GM23338 (cell line): ENCODE data around the gene TRAF3IP1. TPM values are rescaled to one million over a fixed set of nuclear protein-coding genes. Genes with fewer than 3 reads are reported as not detected.

Source experiments
- ATAC-seq: fragments of 200-7000 bp; cut with Tn5 transposase; 3 replicates; pipeline ENCODE4 v1.9.1; 2020
- DNase-seq: peaks from one replicate; pipeline ENCODE4 v3.0.0-alpha.2; 2015; ENCODE audit warnings: low spot score
- H2AFZ ChIP-seq: fragments of 200-600 bp; sonication (generic); 2 replicates; pipeline ENCODE4 v1.8.0; 2016; ENCODE audit warnings: antibody characterized with exemption, mild to moderate bottlenecking, moderate library complexity
- H3F3A ChIP-seq: fragments of 200-600 bp; sonication (generic); replicated peaks from 2 replicates; pipeline ENCODE4 v1.8.0; 2017; ENCODE audit warnings: antibody characterized with exemption, mixed run types, low read depth
- H3K27ac ChIP-seq: fragments of 200-600 bp; sonication (generic); 2 replicates; pipeline ENCODE4 v1.6.1; 2016; ENCODE audit warnings: low read depth
- H3K27me3 ChIP-seq: fragments of 200-600 bp; sonication (generic); 2 replicates; pipeline ENCODE4 v1.8.0; 2016; ENCODE audit warnings: mild to moderate bottlenecking, mixed run types, moderate library complexity; ENCODE audit not compliant: insufficient read depth
- H3K36me3 ChIP-seq: fragments of 200-600 bp; sonication (generic); 2 replicates; pipeline ENCODE4 v1.8.0; 2016; ENCODE audit warnings: mild to moderate bottlenecking; ENCODE audit not compliant: insufficient read depth
- H3K4me1 ChIP-seq: fragments of 200-600 bp; sonication (generic); 2 replicates; pipeline ENCODE4 v1.8.0; 2016; ENCODE audit warnings: mild to moderate bottlenecking, moderate library complexity; ENCODE audit not compliant: insufficient read depth
- H3K4me2 ChIP-seq: fragments of 200-600 bp; sonication (generic); 2 replicates; pipeline ENCODE4 v1.7.1; 2017; ENCODE audit warnings: mixed run types
- H3K4me3 ChIP-seq: fragments of 200-600 bp; sonication (generic); 2 replicates; pipeline ENCODE4 v1.6.1; 2016; ENCODE audit warnings: mixed run types
- H3K79me2 ChIP-seq: fragments of 200-600 bp; sonication (generic); replicated peaks from 2 replicates; pipeline ENCODE4 v1.8.0; 2017; ENCODE audit warnings: mild to moderate bottlenecking; ENCODE audit not compliant: insufficient read depth
- H3K9me2 ChIP-seq: fragments of 200-600 bp; sonication (generic); 2 replicates; pipeline ENCODE4 v1.8.0; 2017; ENCODE audit not compliant: insufficient read depth
- H4K20me1 ChIP-seq: fragments of 200-600 bp; sonication (generic); replicated peaks from 2 replicates; pipeline ENCODE4 v1.8.0; 2017; ENCODE audit warnings: mild to moderate bottlenecking; ENCODE audit not compliant: insufficient read depth
- H3K27ac Mint-ChIP-seq: 2 replicates; pipeline ENCODE4 v1.8.0; 2020; ENCODE audit warnings: inconsistent platforms, mild to moderate bottlenecking, moderate library complexity, mixed read lengths
- H3K27me3 Mint-ChIP-seq: 3 replicates; pipeline ENCODE4 v1.8.0; 2022; ENCODE audit warnings: low read depth, mild to moderate bottlenecking, moderate library complexity, mixed read lengths, inconsistent platforms; ENCODE audit not compliant: insufficient read depth, poor library complexity
- H3K36me3 Mint-ChIP-seq: 3 replicates; pipeline ENCODE4 v1.8.0; 2021; ENCODE audit warnings: low read depth, mild to moderate bottlenecking, inconsistent platforms, moderate library complexity, mixed read lengths
- H3K4me1 Mint-ChIP-seq: 3 replicates; pipeline ENCODE4 v1.8.0; 2020; ENCODE audit warnings: mild to moderate bottlenecking, inconsistent platforms, mixed read lengths
- H3K4me3 Mint-ChIP-seq: 3 replicates; pipeline ENCODE4 v1.8.0; 2021; ENCODE audit warnings: moderate library complexity, mild to moderate bottlenecking, inconsistent platforms, mixed read lengths
- H3K9me3 Mint-ChIP-seq: 3 replicates; pipeline ENCODE4 v1.8.0; 2020; ENCODE audit warnings: moderate library complexity, mild to moderate bottlenecking, inconsistent platforms, mixed read lengths
- CREB1 ChIP-seq: fragments of 250-450 bp; sonication (Bioruptor Pico); IDR thresholded peaks from 2 replicates; pipeline ENCODE4 v1.5.0; 2020; ENCODE audit warnings: low read depth, mild to moderate bottlenecking, moderate library complexity
- CTCF ChIP-seq, 2 experiments: fragments of 200-600 bp in 1 of 2; sonication (generic) in 1 of 2; conservative IDR thresholded peaks; 2 replicates each; pipeline versions ENCODE4 v1.5.1 to v1.6.1; 2016 to 2017; ENCODE audit warnings: antibody characterized with exemption in 2 of 2, low read depth in 2 of 2, mild to moderate bottlenecking in 2 of 2, moderate library complexity in 1 of 2
- ETS1 ChIP-seq: IDR thresholded peaks from 2 replicates; pipeline ENCODE4 v1.6.1; 2016; ENCODE audit warnings: antibody characterized with exemption
- EZH2 ChIP-seq: fragments of 200-600 bp; sonication (generic); IDR thresholded peaks from one replicate; pipeline ENCODE4 v1.8.0; 2017; ENCODE audit warnings: antibody characterized with exemption, mild to moderate bottlenecking, low read depth; ENCODE audit not compliant: unreplicated experiment
- EZH2phosphoT487 ChIP-seq: fragments of 200-600 bp; sonication (generic); IDR thresholded peaks from one replicate; pipeline ENCODE4 v1.8.1; 2018; ENCODE audit warnings: antibody characterized with exemption; ENCODE audit not compliant: unreplicated experiment
- JUNB ChIP-seq: IDR thresholded peaks from one replicate; pipeline ENCODE4 v1.6.1; 2016; ENCODE audit warnings: antibody characterized with exemption; ENCODE audit not compliant: unreplicated experiment
- NANOG ChIP-seq: IDR thresholded peaks from 2 replicates; pipeline ENCODE4 v1.6.1; 2016; ENCODE audit warnings: antibody characterized with exemption, borderline replicate concordance
- POLR2AphosphoS5 ChIP-seq: IDR thresholded peaks from 2 replicates; pipeline ENCODE4 v1.6.1; 2016; ENCODE audit warnings: antibody characterized with exemption, low read depth
- REST ChIP-seq: IDR thresholded peaks from one replicate; pipeline ENCODE4 v1.6.1; 2018; ENCODE audit warnings: antibody characterized with exemption; ENCODE audit not compliant: unreplicated experiment
- STAT1 ChIP-seq: IDR thresholded peaks from one replicate; pipeline ENCODE4 v1.6.1; 2016; ENCODE audit warnings: antibody characterized with exemption; ENCODE audit not compliant: unreplicated experiment
- ZNF114 ChIP-seq: fragments of 250-450 bp; sonication (Bioruptor Pico); IDR thresholded peaks from 2 replicates; pipeline ENCODE4 v1.5.0; 2020; ENCODE audit warnings: mild to moderate bottlenecking, moderate library complexity
- ZNF331 ChIP-seq: fragments of 250-450 bp; sonication (Bioruptor Pico); IDR thresholded peaks from 2 replicates; pipeline ENCODE4 v1.5.0; 2020; ENCODE audit warnings: low read depth, mild to moderate bottlenecking, moderate library complexity
- polyA plus RNA-seq: library from polyadenylated mRNA; unstranded; fragments of >200 nt; fragmentation: Nextera tagmentation; extraction: Ambion mirVana; gene quantifications from 2 replicates; pipeline ENCODE4 v1.2.1, GENCODE V29; 2016
- total RNA-seq: library from RNA; depleted of rRNA; stranded (reverse); fragments of >200 nt; shearing (Covaris generic); gene quantifications from 2 replicates; pipeline ENCODE4 v1.2.3, GENCODE V29; 2014

Gene TRAF3IP1
- total and polyA plus RNA-seq, 2 experiments from 2014 or later = 12.5 to 20.7 TPM

- Histone ChIP-seq H2AFZ (no peak overlapping the region), H3K27me3 (no peaks in the 10 kb centered on the region), H3K4me2 (no peak overlapping the region), H3K4me1 (peaks cover 2% of the 10 kb centered on the region), H3K36me3 (no peaks in the 10 kb centered on the region), H3K9me2 (no peaks in the 10 kb centered on the region), H3K27ac (no peak overlapping the region), H4K20me1 (no peaks in the 10 kb centered on the region), H3F3A (no peaks in the 10 kb centered on the region), H3K79me2 (no peaks in the 10 kb centered on the region), H3K4me3 (no peak overlapping the region)
- ATAC-seq (no peak), DNase-seq (no peak)
- TF ChIP-seq EZH2 = no peak
- no peak for TF ChIP-seq CTCF (conservative IDR thresholded peaks at IDR 0.05; ENCODE audit: low read depth in 2 of 2)
- no peak for TF ChIP-seq ZNF331 (CRISPR knock-in tag)
- no peak for TF ChIP-seq EZH2phosphoT487
- no peak for TF ChIP-seq CREB1 (CRISPR knock-in tag)
- peaks cover 4% of the 10 kb centered on the region for H3K4me1 Mint-ChIP-seq
- no peaks in the 10 kb centered on the region; the same call in 2 of the 3 replicates for H3K36me3 Mint-ChIP-seq
- H3K4me3 Mint-ChIP-seq = no peak overlapping the region
- H3K9me3 Mint-ChIP-seq = no peaks in the 10 kb centered on the region
- peaks cover 12% of the 10 kb centered on the region for H3K27me3 Mint-ChIP-seq
- no peak overlapping the region for H3K27ac Mint-ChIP-seq
Measured at GRCh38 chr2:238295144-238296112, 24.9 kb upstream of the TRAF3IP1 start.

- Mint-ChIP-seq H3K4me3 (no peak overlapping the region), H3K27me3 (peaks cover 11% of the 10 kb centered on the region), H3K9me3 (no peaks in the 10 kb centered on the region), H3K4me1 (no peaks in the 10 kb centered on the region; the same call in 2 of the 3 replicates), H3K36me3 (no peaks in the 10 kb centered on the region), H3K27ac (no peak overlapping the region)
- Histone ChIP-seq H3K79me2 (no peaks in the 10 kb centered on the region), H3K27ac (no peak overlapping the region), H3K4me1 (no peaks in the 10 kb centered on the region), H3F3A (no peaks in the 10 kb centered on the region), H3K4me3 (no peak overlapping the region), H3K9me2 (no peaks in the 10 kb centered on the region), H3K36me3 (no peaks in the 10 kb centered on the region), H3K4me2 (no peak overlapping the region), H3K27me3 (no peaks in the 10 kb centered on the region), H4K20me1 (no peaks in the 10 kb centered on the region), H2AFZ (no peak overlapping the region; the same call in 1 of the 2 replicates)
- DNase-seq (no peak), ATAC-seq (no peak)
- TF ChIP-seq REST (no peak), STAT1 (no peak), ETS1 (no peak), CREB1 (CRISPR knock-in tag) (no peak), JUNB (no peak), NANOG (no peak), EZH2phosphoT487 (no peak), ZNF331 (CRISPR knock-in tag) (no peak), POLR2AphosphoS5 (no peak), EZH2 (no peak), CTCF (conservative IDR thresholded peaks at IDR 0.05; ENCODE audit: low read depth in 2 of 2) (no peak), ZNF114 (CRISPR knock-in tag) (no peak)
Measured at GRCh38 chr2:238296638-238297457, 23.5 kb upstream of the TRAF3IP1 start.
